ENCODE results near the gene CDH10.
A peak's percentile ranks its signal among the peaks of the same experiment; 100 is the strongest.

CDH10 gene

DNA sequence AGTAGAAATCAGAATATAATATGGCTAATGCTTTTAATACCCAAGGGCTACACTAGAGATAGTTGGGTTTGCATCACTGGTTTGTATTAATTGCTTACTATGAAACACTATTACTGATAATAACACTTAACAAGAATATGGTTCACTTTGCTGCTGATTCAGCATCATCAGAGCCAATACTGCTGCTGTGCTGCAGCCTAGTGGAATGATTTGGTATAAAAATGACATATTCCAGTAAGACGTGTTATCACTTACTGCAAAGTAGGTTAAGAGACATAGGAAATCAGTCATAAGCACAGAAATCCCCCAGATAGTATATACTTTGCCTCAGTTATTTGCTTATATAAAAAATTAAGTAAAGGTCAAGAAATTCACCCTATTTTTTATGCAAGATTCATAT is 2.8 kb downstream of the CDH10 start:
- TF ChIP-seq POLR2AphosphoS5 (IDR thresholded peaks at IDR 0.05; ENCODE audit: low read depth) (no peak), SPI1 (IDR thresholded peaks at IDR 0.05; ENCODE audit: borderline replicate concordance, low read depth) (no peak), GABPA (IDR thresholded peaks at IDR 0.05; ENCODE audit: low read depth) (no peak)
- TF ChIP-seq, protein P1, sequence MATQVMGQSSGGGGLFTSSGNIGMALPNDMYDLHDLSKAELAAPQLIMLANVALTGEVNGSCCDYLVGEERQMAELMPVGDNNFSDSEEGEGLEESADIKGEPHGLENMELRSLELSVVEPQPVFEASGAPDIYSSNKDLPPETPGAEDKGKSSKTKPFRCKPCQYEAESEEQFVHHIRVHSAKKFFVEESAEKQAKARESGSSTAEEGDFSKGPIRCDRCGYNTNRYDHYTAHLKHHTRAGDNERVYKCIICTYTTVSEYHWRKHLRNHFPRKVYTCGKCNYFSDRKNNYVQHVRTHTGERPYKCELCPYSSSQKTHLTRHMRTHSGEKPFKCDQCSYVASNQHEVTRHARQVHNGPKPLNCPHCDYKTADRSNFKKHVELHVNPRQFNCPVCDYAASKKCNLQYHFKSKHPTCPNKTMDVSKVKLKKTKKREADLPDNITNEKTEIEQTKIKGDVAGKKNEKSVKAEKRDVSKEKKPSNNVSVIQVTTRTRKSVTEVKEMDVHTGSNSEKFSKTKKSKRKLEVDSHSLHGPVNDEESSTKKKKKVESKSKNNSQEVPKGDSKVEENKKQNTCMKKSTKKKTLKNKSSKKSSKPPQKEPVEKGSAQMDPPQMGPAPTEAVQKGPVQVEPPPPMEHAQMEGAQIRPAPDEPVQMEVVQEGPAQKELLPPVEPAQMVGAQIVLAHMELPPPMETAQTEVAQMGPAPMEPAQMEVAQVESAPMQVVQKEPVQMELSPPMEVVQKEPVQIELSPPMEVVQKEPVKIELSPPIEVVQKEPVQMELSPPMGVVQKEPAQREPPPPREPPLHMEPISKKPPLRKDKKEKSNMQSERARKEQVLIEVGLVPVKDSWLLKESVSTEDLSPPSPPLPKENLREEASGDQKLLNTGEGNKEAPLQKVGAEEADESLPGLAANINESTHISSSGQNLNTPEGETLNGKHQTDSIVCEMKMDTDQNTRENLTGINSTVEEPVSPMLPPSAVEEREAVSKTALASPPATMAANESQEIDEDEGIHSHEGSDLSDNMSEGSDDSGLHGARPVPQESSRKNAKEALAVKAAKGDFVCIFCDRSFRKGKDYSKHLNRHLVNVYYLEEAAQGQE (IDR thresholded peaks at IDR 0.05; ENCODE audit: insufficient replicate concordance, low read depth): no peak
- TF ChIP-seq, protein P2, sequence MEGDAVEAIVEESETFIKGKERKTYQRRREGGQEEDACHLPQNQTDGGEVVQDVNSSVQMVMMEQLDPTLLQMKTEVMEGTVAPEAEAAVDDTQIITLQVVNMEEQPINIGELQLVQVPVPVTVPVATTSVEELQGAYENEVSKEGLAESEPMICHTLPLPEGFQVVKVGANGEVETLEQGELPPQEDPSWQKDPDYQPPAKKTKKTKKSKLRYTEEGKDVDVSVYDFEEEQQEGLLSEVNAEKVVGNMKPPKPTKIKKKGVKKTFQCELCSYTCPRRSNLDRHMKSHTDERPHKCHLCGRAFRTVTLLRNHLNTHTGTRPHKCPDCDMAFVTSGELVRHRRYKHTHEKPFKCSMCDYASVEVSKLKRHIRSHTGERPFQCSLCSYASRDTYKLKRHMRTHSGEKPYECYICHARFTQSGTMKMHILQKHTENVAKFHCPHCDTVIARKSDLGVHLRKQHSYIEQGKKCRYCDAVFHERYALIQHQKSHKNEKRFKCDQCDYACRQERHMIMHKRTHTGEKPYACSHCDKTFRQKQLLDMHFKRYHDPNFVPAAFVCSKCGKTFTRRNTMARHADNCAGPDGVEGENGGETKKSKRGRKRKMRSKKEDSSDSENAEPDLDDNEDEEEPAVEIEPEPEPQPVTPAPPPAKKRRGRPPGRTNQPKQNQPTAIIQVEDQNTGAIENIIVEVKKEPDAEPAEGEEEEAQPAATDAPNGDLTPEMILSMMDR (IDR thresholded peaks at IDR 0.05; ENCODE audit: insufficient read depth, low read length): peak; percentile 50
- no peak for DNase-seq (ENCODE audit: low read depth in 1 of 2, low spot score in 1 of 2)
- H3K27ac ChIP-seq (replicated peaks): no peak overlapping the region

DNA sequence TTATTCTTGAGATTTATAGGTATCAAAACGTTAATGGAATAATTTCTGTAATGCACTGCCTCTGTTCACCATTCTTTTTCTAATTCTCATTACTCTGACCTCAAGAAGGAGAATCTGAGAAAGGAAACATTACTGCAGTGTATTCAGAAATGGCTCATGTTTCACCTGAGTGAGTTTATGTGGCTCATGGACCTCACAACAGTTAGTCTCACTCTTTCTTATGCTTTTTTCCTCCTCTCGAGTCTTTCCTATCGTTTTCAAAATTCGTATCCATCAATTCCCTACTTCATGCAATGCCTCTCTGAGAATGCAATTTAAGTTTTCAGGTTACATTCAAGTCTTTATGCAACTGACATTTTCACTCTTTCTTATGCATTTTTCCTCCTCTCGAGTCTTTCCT is 9.6 kb downstream of the CDH10 start:
- TF ChIP-seq, protein P2 (IDR thresholded peaks at IDR 0.05; ENCODE audit: insufficient read depth, low read length): no peak
- no peak for TF ChIP-seq POLR2AphosphoS5 (IDR thresholded peaks at IDR 0.05; ENCODE audit: low read depth)
- no peak for TF ChIP-seq GABPA (IDR thresholded peaks at IDR 0.05; ENCODE audit: low read depth)
- TF ChIP-seq, protein P1 (IDR thresholded peaks at IDR 0.05; ENCODE audit: insufficient replicate concordance, low read depth): no peak
- TF ChIP-seq SPI1 (IDR thresholded peaks at IDR 0.05; ENCODE audit: borderline replicate concordance, low read depth): no peak
- Histone ChIP-seq H3K27ac (replicated peaks) (no peak overlapping the region), H3K4me3 (replicated peaks; ENCODE audit: insufficient read depth, low read length) (no peak overlapping the region), H3K27me3 (ENCODE audit: insufficient read depth, poor library complexity, severe bottlenecking) (no peaks in the 10 kb centered on the region)
- DNase-seq (ENCODE audit: low read depth in 1 of 2, low spot score in 1 of 2): no peak

More for the DNA sequence above, 2.8 kb downstream of the CDH10 start:
- Histone ChIP-seq H3K4me3 (replicated peaks; ENCODE audit: insufficient read depth, low read length) (no peak overlapping the region), H3K27me3 (ENCODE audit: insufficient read depth, poor library complexity, severe bottlenecking) (no peaks in the 10 kb centered on the region)

DNA sequence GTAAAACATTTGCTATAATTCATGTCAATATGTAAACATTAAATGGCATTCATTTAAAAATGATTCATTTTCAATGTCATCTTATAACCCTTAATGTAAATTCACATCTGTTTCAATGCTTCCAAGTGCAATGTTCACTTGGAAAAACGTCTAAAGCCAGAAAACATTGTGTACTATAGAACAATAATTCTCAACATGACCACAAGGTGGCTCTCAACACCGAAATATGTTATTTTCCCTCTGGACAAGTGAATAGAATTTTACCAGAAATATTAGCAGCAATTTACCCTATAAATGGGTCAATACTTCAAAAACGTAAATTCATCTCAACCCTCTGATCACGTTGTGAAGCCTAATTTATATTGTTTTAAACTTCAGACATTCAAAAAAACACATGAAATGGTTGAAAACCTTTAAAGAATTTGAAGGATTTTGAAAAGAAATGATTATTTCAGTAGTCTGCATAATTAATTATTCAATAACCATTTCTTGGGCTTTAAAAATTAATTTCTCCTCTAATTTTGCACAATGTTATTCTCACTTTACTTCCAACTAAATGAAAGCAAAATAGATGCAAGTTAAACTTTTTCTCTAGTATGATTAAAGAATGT is 11.0 kb downstream of the CDH10 start:
- TF ChIP-seq GABPA (IDR thresholded peaks at IDR 0.05; ENCODE audit: low read depth) (no peak), POLR2AphosphoS5 (IDR thresholded peaks at IDR 0.05; ENCODE audit: low read depth) (no peak)
- TF ChIP-seq, protein P2 (IDR thresholded peaks at IDR 0.05; ENCODE audit: insufficient read depth, low read length): peak; percentile 41
- H3K27me3 ChIP-seq (ENCODE audit: insufficient read depth, poor library complexity, severe bottlenecking): no peaks in the 10 kb centered on the region
- no peak overlapping the region for H3K27ac ChIP-seq (replicated peaks)
- no peak for DNase-seq (ENCODE audit: low read depth in 1 of 2, low spot score in 1 of 2)
- no peak overlapping the region for H3K4me3 ChIP-seq (replicated peaks; ENCODE audit: insufficient read depth, low read length)

DNA sequence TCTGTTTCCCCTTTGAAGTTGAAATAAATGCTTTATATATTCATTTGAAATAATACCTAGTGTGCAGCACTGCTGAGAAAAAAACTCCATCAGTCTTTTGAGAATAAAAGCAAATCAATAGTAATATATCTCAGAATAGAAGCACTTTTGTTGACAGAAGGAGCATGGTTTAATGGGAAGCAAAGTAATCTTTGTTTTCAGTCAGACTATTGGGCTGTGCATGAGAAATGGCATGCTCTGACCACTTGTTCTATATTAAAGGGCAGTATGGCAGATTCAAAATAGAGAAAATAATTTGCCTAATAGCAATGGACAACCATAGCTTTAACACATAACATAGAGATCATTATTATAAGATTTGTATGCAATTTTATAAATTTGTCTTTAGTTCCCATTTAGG is 12.4 kb downstream of the CDH10 start:
- Histone ChIP-seq H3K4me3 (replicated peaks; ENCODE audit: insufficient read depth, low read length) (no peak overlapping the region), H3K27ac (replicated peaks) (no peak overlapping the region), H3K27me3 (ENCODE audit: insufficient read depth, poor library complexity, severe bottlenecking) (no peaks in the 10 kb centered on the region)
- TF ChIP-seq, protein P1 (IDR thresholded peaks at IDR 0.05; ENCODE audit: insufficient replicate concordance, low read depth): no peak
- TF ChIP-seq SPI1 (IDR thresholded peaks at IDR 0.05; ENCODE audit: borderline replicate concordance, low read depth): no peak
- no peak for DNase-seq (ENCODE audit: low read depth in 1 of 2, low spot score in 1 of 2)

All from HL-60 (cell line).